ENCODE results near the gene PTAFR.

- TF ChIP-seq POLR2AphosphoS5 (IDR thresholded peaks at IDR 0.05; ENCODE audit: low read depth): no peak
- no peak for TF ChIP-seq CTCF (IDR thresholded peaks at IDR 0.05; ENCODE audit: insufficient read depth, low read length)
- no peak for TF ChIP-seq GABPA (IDR thresholded peaks at IDR 0.05; ENCODE audit: low read depth)
- TF ChIP-seq REST (IDR thresholded peaks at IDR 0.05; ENCODE audit: insufficient replicate concordance, low read depth): no peak
- TF ChIP-seq SPI1 (IDR thresholded peaks at IDR 0.05; ENCODE audit: borderline replicate concordance, low read depth): no peak
Measured at GRCh38 chr1:28199328-28200233, 23.1 kb upstream of the PTAFR start.
